DMS 273 treated with DMSO at 0.1 percent for 48 hours (cell line): Measurements from ENCODE around the gene EMP2.
"Not testable (repeated sequence)": the region's sequence is repeated elsewhere in the genome, so short reads cannot be mapped to it uniquely, and the experiment has no call there.

Source experiments
- DNase-seq: peaks from one replicate; lab custom pipeline; 2025; lab: John Stamatoyannopoulos, UW

EMP2 gene

GRCh38 chr16:10579965-10580882, at the start of gene EMP2:
Gene EMP2 (minus strand): TSS chr16:10580598. CDS start chr16:10547617, 32,981 bp downstream.
- peak; percentile 52 for DNase-seq

GRCh38 chr16:10629592-10629963, 49.2 kb upstream of the EMP2 start:
- no peak for DNase-seq

- no peak for DNase-seq
These were observed 45.4 kb upstream of the EMP2 start for GRCh38 chr16:10625595-10626357.

GRCh38 chr16:10624527-10624926, 44.1 kb upstream of the EMP2 start:
- no peak for DNase-seq

GRCh38 chr16:10623059-10623458, 42.7 kb upstream of the EMP2 start:
- no peak for DNase-seq

- DNase-seq, result peak; percentile 31
These were observed 41.9 kb upstream of the EMP2 start for GRCh38 chr16:10622036-10622921.

GRCh38 chr16:10621216-10621949, 41.0 kb upstream of the EMP2 start:
- not testable (repeated sequence) for DNase-seq

- DNase-seq, result no peak
These were observed 39.7 kb upstream of the EMP2 start for GRCh38 chr16:10620120-10620519.

GRCh38 chr16:10619271-10619849, 39.0 kb upstream of the EMP2 start:
- no peak for DNase-seq

GRCh38 chr16:10618710-10619209, 38.4 kb upstream of the EMP2 start:
- DNase-seq, result no peak

- no peak for DNase-seq
These were observed 37.4 kb upstream of the EMP2 start for GRCh38 chr16:10617662-10618420.

GRCh38 chr16:10616756-10617640, 36.6 kb upstream of the EMP2 start:
- DNase-seq, result peak; percentile 41

GRCh38 chr16:10616419-10616755, 36.0 kb upstream of the EMP2 start:
- no peak for DNase-seq

GRCh38 chr16:10614685-10615084, 34.3 kb upstream of the EMP2 start:
- DNase-seq, result no peak

GRCh38 chr16:10613785-10614485, 33.5 kb upstream of the EMP2 start:
- no peak for DNase-seq

GRCh38 chr16:10612649-10613179, 32.3 kb upstream of the EMP2 start:
- no peak for DNase-seq

GRCh38 chr16:10611825-10612342, 31.5 kb upstream of the EMP2 start:
- peak; percentile 21 for DNase-seq
